Large intestine (tissue), 3 donors: Measurements from ENCODE around the gene BLOC1S3. TPM values are rescaled to one million over a fixed set of nuclear protein-coding genes. Genes with fewer than 3 reads are reported as not detected.

Experiments
- DNase-seq, 2 donors: peaks; one replicate each; pipeline versions ENCODE4 v3.0.0 to v3.0.0-alpha.2; 2013
- H3K27ac ChIP-seq: one replicate; pipeline ENCODE4 v1.5.1; 2013; ENCODE audit warnings: low read length
- H3K27me3 ChIP-seq: 2 replicates; pipeline ENCODE4 v1.6.1; 2013; ENCODE audit warnings: low read length; ENCODE audit not compliant: control insufficient read depth, insufficient read depth
- H3K36me3 ChIP-seq: 2 replicates; pipeline ENCODE4 v1.6.1; 2013; ENCODE audit warnings: low read length; ENCODE audit not compliant: control insufficient read depth, insufficient read depth
- H3K4me1 ChIP-seq: one replicate; pipeline ENCODE4 v1.6.1; 2013; ENCODE audit warnings: low read length; ENCODE audit not compliant: control insufficient read depth, insufficient read depth
- H3K4me3 ChIP-seq: one replicate; pipeline ENCODE4 v1.5.1; 2013; ENCODE audit warnings: low read length
- H3K9me3 ChIP-seq: one replicate; pipeline ENCODE4 v1.6.1; 2013; ENCODE audit warnings: mild to moderate bottlenecking, low read depth, low read length, moderate library complexity; ENCODE audit not compliant: control insufficient read depth
- WGBS: methylation state at CpG from one replicate; pipeline ENCODE4 v1.1.5; 2013; ENCODE audit warnings: low lambda C conversion rate; ENCODE audit not compliant: insufficient coverage; 5-methylcytosine and 5-hydroxymethylcytosine counted together
- polyA plus RNA-seq: library from polyadenylated mRNA; unstranded; fragments of 120-200 nt; gene quantifications from one replicate; pipeline ENCODE4 v1.2.1, GENCODE V29; 2013

The BLOC1S3 gene
- polyA plus RNA-seq, 1 donor: 12.1 TPM

GRCh38 chr19:45153339-45154063 lies 25.1 kb upstream of the BLOC1S3 start:
- Histone ChIP-seq H3K4me3 (no peak overlapping the region), H3K27ac (no peak overlapping the region), H3K27me3 (peaks cover 55% of the 10 kb centered on the region), H3K4me1 (peaks cover 25% of the 10 kb centered on the region), H3K9me3 (peaks cover 14% of the 10 kb centered on the region), H3K36me3 (peaks cover under 1% of the 10 kb centered on the region)
- DNase-seq: peak; percentile 40 to 62
- WGBS: no CpG with 5 or more reads among the region's 69 CpGs

GRCh38 chr19:45154064-45154827 lies 24.3 kb upstream of the BLOC1S3 start:
- Histone ChIP-seq H3K36me3 (no peaks in the 10 kb centered on the region), H3K4me3 (no peak overlapping the region), H3K27ac (no peak overlapping the region), H3K27me3 (peaks cover 55% of the 10 kb centered on the region), H3K9me3 (peaks cover 14% of the 10 kb centered on the region), H3K4me1 (peaks cover 25% of the 10 kb centered on the region)
- peak in 1 of 2 donors; percentile 48 for DNase-seq
- WGBS: no CpG with 5 or more reads among the region's 19 CpGs

- Histone ChIP-seq H3K27me3 (peaks cover 61% of the 10 kb centered on the region), H3K4me1 (peaks cover 41% of the 10 kb centered on the region), H3K4me3 (no peak overlapping the region), H3K9me3 (peaks cover 14% of the 10 kb centered on the region), H3K27ac (no peak overlapping the region), H3K36me3 (no peaks in the 10 kb centered on the region)
- DNase-seq: no peak
- WGBS: no CpG with 5 or more reads among the region's 11 CpGs
Observed at GRCh38 chr19:45156011-45156630, 22.5 kb upstream of the BLOC1S3 start.

- peaks cover 60% of the 10 kb centered on the region for H3K27me3 ChIP-seq
- no CpG with 5 or more reads among the region's 11 CpGs for WGBS
- no peaks in the 10 kb centered on the region for H3K36me3 ChIP-seq
- H3K9me3 ChIP-seq: peaks cover 10% of the 10 kb centered on the region
- no peak overlapping the region for H3K4me3 ChIP-seq
- H3K4me1 ChIP-seq: peaks cover 43% of the 10 kb centered on the region
- H3K27ac ChIP-seq: no peak overlapping the region
- DNase-seq: no peak
Observed at GRCh38 chr19:45156751-45157150, 21.8 kb upstream of the BLOC1S3 start.

GRCh38 chr19:45158503-45159209 lies 19.9 kb upstream of the BLOC1S3 start:
- Histone ChIP-seq H3K36me3 (no peaks in the 10 kb centered on the region), H3K27me3 (peaks cover 41% of the 10 kb centered on the region), H3K4me1 (peaks cover 30% of the 10 kb centered on the region), H3K9me3 (no peaks in the 10 kb centered on the region), H3K4me3 (no peak overlapping the region), H3K27ac (no peak overlapping the region)
- WGBS: no CpG with 5 or more reads among the region's 27 CpGs
- no peak for DNase-seq

- peaks cover 33% of the 10 kb centered on the region for H3K27me3 ChIP-seq
Observed at GRCh38 chr19:45159210-45159970, 19.2 kb upstream of the BLOC1S3 start.

GRCh38 chr19:45159971-45160324 lies 18.6 kb upstream of the BLOC1S3 start:
- WGBS: no CpG with 5 or more reads among the region's 10 CpGs
- H3K9me3 ChIP-seq: no peaks in the 10 kb centered on the region
- DNase-seq: no peak
- no peaks in the 10 kb centered on the region for H3K36me3 ChIP-seq
- H3K4me3 ChIP-seq: no peak overlapping the region
- H3K27ac ChIP-seq: no peak overlapping the region
- peaks cover 30% of the 10 kb centered on the region for H3K27me3 ChIP-seq
- H3K4me1 ChIP-seq: peaks cover 21% of the 10 kb centered on the region

More at GRCh38 chr19:45159210-45159970, 19.2 kb upstream of the BLOC1S3 start:
- WGBS: no CpG with 5 or more reads among the region's 12 CpGs
- H3K4me3 ChIP-seq: no peak overlapping the region
- H3K9me3 ChIP-seq: no peaks in the 10 kb centered on the region
- no peaks in the 10 kb centered on the region for H3K36me3 ChIP-seq
- H3K27ac ChIP-seq: no peak overlapping the region
- peaks cover 23% of the 10 kb centered on the region for H3K4me1 ChIP-seq
- no peak for DNase-seq

- Histone ChIP-seq H3K9me3 (no peaks in the 10 kb centered on the region), H3K4me3 (no peak within 1 kb of the TSS), H3K27me3 (peaks cover 22% of the 10 kb centered on the region), H3K27ac (no peak within 1 kb of the TSS), H3K36me3 (no peaks in the 10 kb centered on the region), H3K4me1 (peaks cover 21% of the 10 kb centered on the region)
- DNase-seq: peak; percentile 35 to 63
- WGBS: no CpG with 5 or more reads among the region's 29 CpGs
Observed at GRCh38 chr19:45160870-45161737, 17.5 kb upstream of the BLOC1S3 start, which contains the start of gene NKPD1. Gene NKPD1, minus strand, starts transcription at chr19:45160982. Its CDS starts 832 bp downstream, at chr19:45160150.
